KOPT-K1 (cell line): Measurements from ENCODE around the gene SNHG17.
"Not testable (repeated sequence)": the region's sequence is repeated elsewhere in the genome, so short reads cannot be mapped to it uniquely, and the experiment has no call there.

Experiments used
- H3K27ac ChIP-seq: fragments of 200-600 bp; sonication (generic); 2 replicates; pipeline ENCODE4 v1.5.1; 2016; ENCODE audit warnings: antibody characterized with exemption, mild to moderate bottlenecking, low read depth, low read length; ENCODE audit not compliant: poor library complexity, severe bottlenecking
- H3K36me3 ChIP-seq: fragments of 200-600 bp; sonication (generic); 2 replicates; pipeline ENCODE4 v1.5.1; 2017; ENCODE audit warnings: antibody characterized with exemption, mild to moderate bottlenecking, low read length, moderate library complexity; ENCODE audit not compliant: insufficient read depth
- H3K9me3 ChIP-seq: fragments of 200-600 bp; sonication (generic); 2 replicates; pipeline ENCODE4 v1.5.1; 2017; ENCODE audit warnings: antibody characterized with exemption, low read length, mild to moderate bottlenecking; ENCODE audit not compliant: insufficient read depth, poor library complexity, severe bottlenecking

SNHG17 gene

DNA sequence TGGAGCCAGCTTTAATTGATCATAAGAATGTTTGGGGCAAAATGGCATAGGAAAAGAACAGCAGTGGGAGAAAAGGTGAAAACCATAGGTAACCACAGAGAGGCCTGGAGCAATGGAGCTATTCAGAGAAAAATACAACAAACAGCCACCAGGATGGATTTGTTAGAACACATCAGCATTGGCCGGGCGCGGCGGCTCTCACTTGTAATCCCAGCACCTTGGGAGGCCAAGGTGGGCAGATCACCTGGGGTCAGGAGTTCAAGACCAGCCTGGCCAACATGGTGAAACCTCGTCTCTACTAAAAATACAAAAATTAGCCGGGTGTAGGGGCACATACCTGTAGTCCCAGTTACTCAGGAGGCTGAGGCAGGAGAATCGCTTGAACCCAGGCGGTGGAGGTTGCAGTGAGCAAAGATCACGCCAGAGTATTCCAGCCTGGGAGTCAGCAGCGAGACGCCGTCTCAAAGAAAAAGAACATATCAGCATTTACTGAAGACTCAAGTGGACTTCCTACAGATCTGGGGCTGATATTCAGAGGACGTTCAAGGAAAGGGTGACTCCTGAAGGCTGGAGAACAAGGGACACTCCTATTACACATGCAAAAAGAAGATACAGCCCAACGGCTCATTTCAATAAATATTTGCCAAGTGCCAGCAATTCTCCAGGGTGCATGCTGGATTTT, 20.2 kb downstream of the SNHG17 start:
- Histone ChIP-seq H3K27ac (no peak overlapping the region), H3K36me3 (peaks cover 97% of the 10 kb centered on the region), H3K9me3 (no peaks in the 10 kb centered on the region)

DNA sequence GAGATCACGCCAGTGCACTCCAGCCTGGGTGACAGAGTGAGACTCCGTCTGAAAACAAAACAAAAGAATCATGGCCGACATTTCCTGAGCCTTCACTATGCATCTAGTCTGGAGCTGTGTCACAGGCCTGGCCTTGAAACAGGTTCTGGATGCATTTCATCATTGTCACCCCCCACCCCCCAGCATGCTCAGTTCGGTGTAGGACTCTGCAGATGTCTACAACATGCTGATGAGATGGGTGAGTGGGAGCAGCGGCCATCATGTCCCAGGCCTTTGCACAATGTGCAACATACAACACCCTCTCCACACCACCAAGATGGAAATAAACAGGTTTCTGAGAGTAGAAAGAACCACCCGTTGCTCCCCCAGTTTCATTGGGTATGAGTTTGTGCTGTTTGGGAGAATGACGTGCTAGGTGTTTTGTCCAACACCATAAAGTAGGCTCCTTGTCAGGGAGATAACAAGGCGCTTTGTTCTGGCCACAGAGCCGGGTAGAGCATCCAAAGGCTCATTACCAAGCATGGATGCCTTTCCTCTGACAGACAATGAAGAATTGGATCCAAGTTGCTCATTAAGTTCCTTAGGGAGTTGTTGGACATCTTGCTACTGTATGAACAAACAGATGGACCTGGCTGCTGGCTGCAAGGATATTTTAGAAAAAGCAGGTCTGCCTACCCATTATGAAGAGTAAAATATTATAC, 22.1 kb downstream of the SNHG17 start:
- H3K36me3 ChIP-seq = peaks cover 88% of the 10 kb centered on the region
- no peak overlapping the region for H3K27ac ChIP-seq
- no peaks in the 10 kb centered on the region for H3K9me3 ChIP-seq

DNA sequence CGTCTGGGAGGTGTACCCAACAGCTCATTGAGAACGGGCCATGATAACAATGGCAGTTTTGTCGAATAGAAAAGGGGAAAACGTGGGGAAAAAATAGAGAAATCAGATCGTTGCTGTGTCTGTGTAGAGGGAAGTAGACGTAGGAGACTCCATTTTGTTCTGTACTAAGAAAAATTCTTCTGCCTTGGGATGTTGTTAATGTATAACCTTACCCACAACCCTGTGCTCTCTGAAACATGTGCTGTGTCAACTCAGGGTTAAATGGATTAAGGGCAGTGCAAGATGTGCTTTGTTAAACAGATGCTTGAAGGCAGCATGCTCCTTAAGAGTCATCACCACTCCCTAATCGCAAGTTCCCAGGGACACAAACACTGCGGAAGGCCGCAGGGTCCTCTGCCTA, 27.3 kb downstream of the SNHG17 start:
- peaks cover 36% of the 10 kb centered on the region for H3K36me3 ChIP-seq
- not testable (repeated sequence) for H3K27ac ChIP-seq, H3K9me3 ChIP-seq

DNA sequence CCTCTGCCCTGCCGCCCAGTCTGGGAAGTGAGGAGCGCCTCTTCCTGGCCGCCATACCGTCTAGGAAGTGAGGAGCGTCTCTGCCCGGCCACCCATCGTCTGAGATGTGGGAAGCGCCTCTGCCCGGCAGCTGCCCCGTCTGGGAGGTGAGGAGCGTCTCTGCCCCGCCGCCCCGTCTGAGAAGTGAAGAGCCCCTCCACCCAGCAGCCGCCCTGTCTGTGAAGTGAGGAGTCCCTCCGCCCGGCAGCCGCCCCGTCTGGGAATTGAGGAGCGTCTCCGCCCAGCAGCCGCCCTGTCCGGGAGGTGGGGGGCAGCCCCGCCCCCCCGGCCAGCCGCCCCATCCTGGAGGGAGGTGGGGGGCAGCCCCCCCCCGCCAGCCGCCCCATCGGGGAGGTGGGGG, 27.8 kb downstream of the SNHG17 start:
- peaks cover 6% of the 10 kb centered on the region for H3K9me3 ChIP-seq
- no peak overlapping the region for H3K27ac ChIP-seq
- H3K36me3 ChIP-seq = peaks cover 31% of the 10 kb centered on the region

DNA sequence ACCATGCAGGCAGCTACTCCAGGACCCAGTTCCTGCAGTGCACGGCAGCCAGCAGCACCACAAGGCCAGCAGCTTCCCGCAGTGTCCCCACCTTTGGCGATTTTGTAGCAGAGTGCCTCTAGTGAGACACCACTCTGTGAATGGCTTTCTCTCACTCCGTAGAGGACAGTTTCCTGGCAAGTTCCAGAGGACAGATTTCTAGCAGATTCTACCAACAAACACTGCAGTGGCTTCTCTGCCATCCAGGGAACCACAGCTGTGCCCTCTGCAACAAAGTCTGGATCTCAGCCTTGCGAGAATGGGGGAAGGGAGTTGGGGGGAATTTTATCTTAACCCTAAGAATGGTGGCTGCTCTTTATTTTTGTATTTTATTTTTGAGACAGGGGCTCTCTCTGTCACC, 28.7 kb downstream of the SNHG17 start:
- peaks cover 6% of the 10 kb centered on the region for H3K9me3 ChIP-seq
- H3K36me3 ChIP-seq = peaks cover 24% of the 10 kb centered on the region
- no peak overlapping the region for H3K27ac ChIP-seq

DNA sequence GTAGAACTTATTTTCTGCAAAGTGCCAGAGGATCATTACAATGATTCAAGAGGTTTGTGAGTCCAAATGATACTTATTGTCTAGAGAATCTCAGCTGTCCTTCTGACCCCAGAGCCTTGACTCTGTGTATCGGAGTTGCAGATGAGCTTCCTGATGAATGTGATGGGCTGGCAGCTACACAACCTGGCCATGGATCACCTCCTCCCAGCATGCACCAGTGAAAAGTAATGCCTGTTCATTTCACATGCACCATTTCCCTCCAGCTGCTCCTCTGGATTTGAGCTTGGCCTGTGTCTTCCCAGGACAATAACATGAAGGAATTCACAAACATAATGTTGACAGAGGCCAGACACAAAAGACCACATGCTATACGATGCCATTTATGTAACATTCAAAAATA, 30.0 kb downstream of the SNHG17 start:
- peaks cover 11% of the 10 kb centered on the region for H3K36me3 ChIP-seq
- peaks cover 6% of the 10 kb centered on the region for H3K9me3 ChIP-seq
- no peak overlapping the region for H3K27ac ChIP-seq

DNA sequence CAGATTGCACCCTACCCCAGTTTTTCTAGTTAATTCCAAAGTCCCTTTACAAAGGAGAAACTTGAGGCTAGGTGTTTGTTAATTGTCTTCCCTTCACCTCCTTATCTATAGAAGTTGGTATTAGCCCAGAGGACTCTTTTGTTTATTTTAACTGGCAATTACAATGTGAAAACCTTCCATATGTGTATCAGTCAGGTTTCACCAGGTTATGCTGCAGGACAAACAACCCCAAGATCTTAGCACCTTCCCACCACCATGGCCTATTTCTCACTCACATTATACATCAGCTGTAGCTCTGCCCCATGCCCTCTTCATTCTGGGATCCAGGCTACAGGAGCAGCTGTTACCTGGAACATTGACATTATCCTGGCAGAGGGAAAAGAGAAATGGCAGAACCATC, 31.1 kb downstream of the SNHG17 start:
- Histone ChIP-seq H3K27ac (no peak overlapping the region), H3K36me3 (peaks cover 7% of the 10 kb centered on the region), H3K9me3 (peaks cover 6% of the 10 kb centered on the region)

DNA sequence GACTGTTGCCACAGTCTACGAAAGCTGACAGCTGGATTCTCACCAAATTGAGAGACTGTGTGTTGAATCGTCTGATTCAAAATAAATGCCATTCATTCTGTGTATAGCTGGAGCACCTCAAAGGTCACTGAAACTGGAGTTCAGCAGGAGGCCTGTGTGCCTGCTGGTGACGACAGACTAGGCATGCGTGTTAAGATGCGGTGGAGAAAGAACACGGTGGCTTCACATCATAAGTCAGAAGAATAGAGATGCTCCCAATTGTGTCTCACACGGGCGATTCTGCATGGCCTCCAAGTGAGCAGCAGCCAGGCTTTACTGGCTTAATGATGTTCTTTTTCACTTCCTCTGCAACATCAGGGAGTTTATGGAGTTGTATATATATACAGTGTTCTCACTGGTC, 32.3 kb downstream of the SNHG17 start:
- Histone ChIP-seq H3K36me3 (no peaks in the 10 kb centered on the region), H3K27ac (no peak overlapping the region), H3K9me3 (peaks cover 6% of the 10 kb centered on the region)

DNA sequence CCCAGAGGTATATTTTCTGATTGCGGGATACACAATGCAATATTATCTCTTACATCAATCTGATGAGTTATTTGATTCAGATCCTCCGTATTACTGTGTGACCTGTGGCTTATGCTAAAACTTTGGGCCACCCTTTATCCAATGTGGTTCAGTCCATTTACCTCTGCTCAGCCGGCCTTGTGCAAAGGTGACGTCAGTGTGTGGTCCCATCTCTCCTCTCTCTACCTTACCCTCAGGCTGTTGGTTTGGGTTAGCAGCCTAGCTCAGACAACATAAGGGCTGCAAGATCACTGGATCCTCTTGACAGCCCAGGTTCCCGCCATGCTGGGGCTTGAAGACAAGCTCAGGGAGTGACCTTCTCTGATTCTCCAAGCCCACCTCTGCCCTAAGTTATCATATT, 33.0 kb downstream of the SNHG17 start:
- Histone ChIP-seq H3K36me3 (no peaks in the 10 kb centered on the region), H3K27ac (no peak overlapping the region), H3K9me3 (no peaks in the 10 kb centered on the region)

DNA sequence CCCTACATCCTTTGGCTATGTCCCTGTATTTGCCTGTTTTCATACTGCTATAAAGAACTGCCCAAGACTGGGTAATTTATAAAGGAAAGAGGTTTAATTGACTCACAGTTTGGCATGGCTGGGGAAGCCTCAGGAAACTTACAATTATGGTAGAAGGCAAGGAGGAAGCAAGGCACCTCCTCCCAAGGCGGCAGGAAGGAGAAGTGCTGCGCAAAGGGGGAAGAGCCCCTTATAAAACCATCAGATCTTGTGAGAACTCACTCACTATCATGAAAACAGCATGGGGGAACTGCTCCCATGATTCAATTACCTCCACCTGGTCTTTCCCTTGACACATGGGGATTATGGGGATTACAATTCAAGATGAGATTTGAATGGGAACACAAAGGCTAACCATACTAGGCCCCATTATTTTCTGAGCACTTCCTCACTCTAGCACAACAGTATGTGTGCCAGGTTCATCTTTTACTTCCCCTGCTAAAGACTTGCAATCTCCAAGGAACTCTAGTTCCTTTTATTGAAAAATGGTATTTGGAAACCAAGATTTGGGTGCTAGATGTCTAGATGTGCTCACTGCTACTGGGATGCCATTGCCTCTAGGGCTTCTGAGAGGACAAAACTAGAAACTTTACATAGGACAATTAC, 39.3 kb downstream of the SNHG17 start:
- not testable (repeated sequence) for H3K9me3 ChIP-seq, H3K27ac ChIP-seq, H3K36me3 ChIP-seq

DNA sequence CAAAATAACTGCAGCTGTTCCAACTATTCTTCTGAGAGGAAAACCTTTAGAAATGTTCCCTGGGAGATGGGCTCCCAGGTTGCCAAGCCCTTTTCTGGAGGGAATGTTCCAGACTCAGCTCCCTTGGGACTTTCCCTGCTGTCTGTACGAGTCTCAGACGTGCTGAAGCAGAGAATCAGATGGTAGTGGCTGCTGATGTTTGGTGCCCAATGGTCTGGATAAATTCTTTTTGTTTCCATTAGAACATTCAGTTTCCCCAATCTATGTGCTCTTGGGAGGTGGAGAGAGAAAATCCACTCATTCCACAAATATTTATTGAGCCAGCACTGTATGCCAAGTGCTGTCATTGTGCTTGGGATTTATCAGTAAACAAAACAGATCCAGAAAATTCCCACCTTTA, 40.0 kb downstream of the SNHG17 start:
- Histone ChIP-seq H3K9me3 (no peaks in the 10 kb centered on the region), H3K36me3 (no peaks in the 10 kb centered on the region), H3K27ac (no peak overlapping the region)

DNA sequence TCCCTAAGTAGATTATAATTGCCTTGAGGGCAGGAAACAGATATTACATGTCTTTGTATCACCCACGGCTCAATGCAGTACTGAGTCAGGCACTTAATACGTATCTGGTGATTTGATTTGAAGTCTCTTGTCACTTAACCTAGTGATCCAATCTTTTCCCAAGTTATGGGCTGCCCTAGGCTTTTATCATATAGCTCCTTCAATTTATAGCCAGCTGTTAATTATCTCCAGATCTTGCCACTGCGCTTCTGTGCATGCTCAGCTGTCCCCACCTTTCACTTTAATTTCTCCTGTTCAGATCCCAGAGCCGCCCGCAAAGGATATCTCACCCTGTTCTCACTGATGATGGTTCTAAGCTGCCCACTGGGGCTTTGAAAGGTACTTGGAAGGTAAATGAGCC, 41.9 kb downstream of the SNHG17 start:
- Histone ChIP-seq H3K36me3 (no peaks in the 10 kb centered on the region), H3K9me3 (peaks cover 7% of the 10 kb centered on the region), H3K27ac (no peak overlapping the region)

DNA sequence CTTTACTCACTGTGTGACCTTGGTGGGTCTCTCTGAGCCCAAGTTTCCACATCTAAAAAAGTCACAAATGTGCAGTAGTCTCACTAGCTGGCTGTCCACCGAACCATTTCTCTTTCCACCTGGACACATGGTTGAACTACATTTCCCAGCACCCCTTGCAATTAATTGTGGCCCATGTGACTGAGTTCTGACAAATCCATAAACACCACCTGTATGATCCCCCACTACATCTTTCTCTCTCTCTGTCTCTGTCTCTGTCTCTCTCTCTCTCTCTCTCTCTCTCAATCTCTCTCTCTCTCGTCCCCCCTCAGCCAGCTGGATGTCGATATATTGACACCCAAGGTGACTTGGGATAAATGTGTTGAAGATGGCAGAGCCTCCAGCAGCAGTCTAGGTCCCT, 42.8 kb downstream of the SNHG17 start:
- no peak overlapping the region for H3K27ac ChIP-seq
- peaks cover 7% of the 10 kb centered on the region for H3K9me3 ChIP-seq

DNA sequence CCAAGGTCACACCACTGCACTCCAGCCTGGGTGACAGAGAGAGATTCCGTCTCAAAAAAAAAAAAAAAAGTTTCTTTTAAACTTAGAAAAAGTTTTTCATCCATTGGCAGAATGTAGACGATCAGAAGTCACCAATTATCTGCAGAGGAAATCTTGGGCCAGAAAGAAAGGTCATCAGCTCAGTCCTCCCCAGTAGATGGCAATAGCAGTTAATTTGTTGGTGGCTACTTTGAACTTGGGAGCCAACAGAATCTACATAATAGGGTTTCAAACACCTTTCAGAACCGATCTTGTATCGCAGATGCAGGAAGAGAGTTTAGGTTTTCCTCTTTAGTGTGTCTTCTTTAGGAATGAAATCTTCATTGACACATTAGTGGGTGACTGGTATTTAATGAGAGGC, 47.2 kb downstream of the SNHG17 start:
- peaks cover 7% of the 10 kb centered on the region for H3K9me3 ChIP-seq
- no peaks in the 10 kb centered on the region for H3K36me3 ChIP-seq

More for the DNA sequence above, 42.8 kb downstream of the SNHG17 start:
- H3K36me3 ChIP-seq = no peaks in the 10 kb centered on the region

DNA sequence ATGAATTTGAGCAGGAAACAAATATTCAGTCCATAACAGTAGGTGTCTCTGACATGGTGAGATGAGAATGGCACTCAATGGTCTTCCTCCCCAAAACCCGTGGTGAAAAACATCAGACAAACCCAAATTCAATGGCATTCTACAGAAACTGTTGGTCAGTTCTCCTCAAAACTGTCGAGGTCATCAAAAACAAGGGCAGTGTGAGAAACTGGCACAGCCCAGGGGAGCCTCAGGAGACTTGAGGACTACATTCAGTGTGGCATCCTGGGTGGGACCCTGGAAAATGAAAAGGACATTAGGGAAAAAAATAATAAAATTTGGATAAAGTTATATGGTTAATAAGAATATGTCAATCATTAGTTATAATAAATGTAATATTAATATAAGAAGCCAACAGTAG, 48.3 kb downstream of the SNHG17 start:
- Histone ChIP-seq H3K9me3 (peaks cover 7% of the 10 kb centered on the region), H3K27ac (no peak overlapping the region), H3K36me3 (no peaks in the 10 kb centered on the region)

More for the DNA sequence above, 47.2 kb downstream of the SNHG17 start:
- H3K27ac ChIP-seq = no peak overlapping the region

DNA sequence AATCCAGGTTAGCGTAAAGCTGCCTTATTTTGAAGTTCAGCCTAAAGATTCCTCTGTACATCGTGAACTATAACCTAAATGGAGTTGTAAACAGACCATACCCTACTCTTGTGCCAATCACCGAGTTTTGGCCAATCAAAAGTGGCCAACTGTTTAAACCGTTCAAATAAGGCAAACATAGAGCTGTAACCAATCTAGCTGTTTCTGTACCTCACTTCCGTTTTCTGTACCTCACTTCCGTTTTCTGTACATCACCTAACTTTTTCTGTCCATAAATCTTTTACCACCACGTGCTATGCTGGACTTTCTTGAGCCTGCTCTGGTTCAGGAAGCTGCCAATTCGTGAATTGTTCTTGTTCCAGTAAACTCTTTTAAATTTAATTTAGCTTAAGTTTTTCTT, 49.1 kb downstream of the SNHG17 start:
- Histone ChIP-seq H3K36me3 (no peaks in the 10 kb centered on the region), H3K27ac (no peak overlapping the region), H3K9me3 (peaks cover 7% of the 10 kb centered on the region)
